ENCODE data around the gene GPR173. TPM values are rescaled to one million over a fixed set of nuclear protein-coding genes. Genes with fewer than 3 reads are reported as not detected.

Gene GPR173
- total and polyA plus RNA-seq, 9 of the 15 experiments (the other 6 are each of a cell fraction or from before 2014, with no cell fraction given) = 0.01 TPM; not detected in 8

DNA sequence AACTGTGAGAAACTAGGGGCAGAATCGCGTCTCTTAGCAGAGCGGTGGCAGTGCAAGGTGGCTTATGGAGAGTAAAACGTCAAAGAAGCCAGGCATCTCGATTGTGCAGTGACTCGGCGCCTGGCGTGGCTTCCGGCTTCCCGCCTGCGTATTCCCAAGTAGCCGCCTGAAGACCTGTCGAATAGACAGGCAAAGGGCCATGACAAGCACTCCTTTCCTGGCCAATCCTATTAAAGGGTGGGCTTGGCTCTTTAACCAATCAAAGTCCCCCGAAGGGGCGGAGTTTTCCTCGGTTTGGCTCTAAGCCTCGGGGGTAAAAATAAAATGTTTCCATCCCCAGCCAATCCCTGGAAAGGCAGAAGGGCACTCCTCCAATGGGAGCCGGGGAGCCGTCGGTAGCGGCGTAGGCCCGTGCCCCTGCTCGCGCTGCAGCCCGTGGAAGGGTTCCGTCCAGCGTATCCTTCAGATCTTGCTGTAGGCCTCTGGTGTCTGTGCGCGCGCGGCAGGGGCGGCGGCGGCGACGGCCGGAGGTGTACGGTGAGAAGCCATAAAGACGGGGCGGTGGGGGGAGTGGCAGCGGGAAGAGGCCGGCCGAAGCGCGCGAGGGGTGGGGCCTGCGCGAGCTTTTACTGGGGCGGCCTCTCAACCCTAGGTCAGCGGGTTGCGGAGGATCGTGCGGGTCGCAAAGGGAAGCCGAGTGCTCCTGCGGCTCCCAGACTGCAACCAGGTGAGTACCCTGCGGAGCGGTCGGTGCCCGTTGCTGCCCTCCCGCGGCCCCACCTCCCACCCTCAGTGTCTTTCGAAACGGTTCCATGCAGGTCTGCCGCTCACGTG is 45.4 kb downstream of the GPR173 start, which contains the start of gene KANTR (continued):
- no peak for TF ChIP-seq MLLT1 (IDR thresholded peaks at IDR 0.05)
- no peak; a peak in 2 of 4 replicates for TF ChIP-seq MAZ (CRISPR knock-in tag; conservative IDR thresholded peaks at IDR 0.05 in 1 of 2, IDR thresholded peaks at IDR 0.05 in 1 of 2)
- TF ChIP-seq, protein P1, sequence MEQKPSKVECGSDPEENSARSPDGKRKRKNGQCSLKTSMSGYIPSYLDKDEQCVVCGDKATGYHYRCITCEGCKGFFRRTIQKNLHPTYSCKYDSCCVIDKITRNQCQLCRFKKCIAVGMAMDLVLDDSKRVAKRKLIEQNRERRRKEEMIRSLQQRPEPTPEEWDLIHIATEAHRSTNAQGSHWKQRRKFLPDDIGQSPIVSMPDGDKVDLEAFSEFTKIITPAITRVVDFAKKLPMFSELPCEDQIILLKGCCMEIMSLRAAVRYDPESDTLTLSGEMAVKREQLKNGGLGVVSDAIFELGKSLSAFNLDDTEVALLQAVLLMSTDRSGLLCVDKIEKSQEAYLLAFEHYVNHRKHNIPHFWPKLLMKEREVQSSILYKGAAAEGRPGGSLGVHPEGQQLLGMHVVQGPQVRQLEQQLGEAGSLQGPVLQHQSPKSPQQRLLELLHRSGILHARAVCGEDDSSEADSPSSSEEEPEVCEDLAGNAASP (IDR thresholded peaks at IDR 0.05) = no peak
- TF ChIP-seq ZBTB43 (CRISPR knock-in tag; IDR thresholded peaks at IDR 0.05) = no peak
- no peak for TF ChIP-seq NR2F6 (CRISPR knock-in tag; IDR thresholded peaks at IDR 0.05)
- TF ChIP-seq SAFB2 (IDR thresholded peaks at IDR 0.05; ENCODE audit: borderline replicate concordance, low read depth, low read length, severe bottlenecking) = no peak
- no peak for TF ChIP-seq ELF2 (CRISPR knock-in tag; IDR thresholded peaks at IDR 0.05)
- no peak for TF ChIP-seq KLF1 (tag; IDR thresholded peaks at IDR 0.05)
- TF ChIP-seq SETDB1 (IDR thresholded peaks at IDR 0.05; ENCODE audit: low read length) = no peak
- no peak for TF ChIP-seq KAT7 (CRISPR knock-in tag; IDR thresholded peaks at IDR 0.05; ENCODE audit: borderline replicate concordance)
- TF ChIP-seq MYC (IDR thresholded peaks at IDR 0.05; ENCODE audit: low read depth, low read length) = no peak
- no peak for TF ChIP-seq MYC (CRISPR knock-in tag; IDR thresholded peaks at IDR 0.05; ENCODE audit: borderline replicate concordance, low read depth)
- TF ChIP-seq SIN3B (IDR thresholded peaks at IDR 0.05; ENCODE audit: low read depth) = no peak
- no peak for TF ChIP-seq ZNF212 (CRISPR knock-in tag; IDR thresholded peaks at IDR 0.05)
- no peak for TF ChIP-seq XRCC4 (IDR thresholded peaks at IDR 0.05; ENCODE audit: extremely low read depth, insufficient read depth, insufficient read length)
- peak; percentile 83 for TF ChIP-seq L3MBTL2 (IDR thresholded peaks at IDR 0.05)
- TF ChIP-seq, protein P2, sequence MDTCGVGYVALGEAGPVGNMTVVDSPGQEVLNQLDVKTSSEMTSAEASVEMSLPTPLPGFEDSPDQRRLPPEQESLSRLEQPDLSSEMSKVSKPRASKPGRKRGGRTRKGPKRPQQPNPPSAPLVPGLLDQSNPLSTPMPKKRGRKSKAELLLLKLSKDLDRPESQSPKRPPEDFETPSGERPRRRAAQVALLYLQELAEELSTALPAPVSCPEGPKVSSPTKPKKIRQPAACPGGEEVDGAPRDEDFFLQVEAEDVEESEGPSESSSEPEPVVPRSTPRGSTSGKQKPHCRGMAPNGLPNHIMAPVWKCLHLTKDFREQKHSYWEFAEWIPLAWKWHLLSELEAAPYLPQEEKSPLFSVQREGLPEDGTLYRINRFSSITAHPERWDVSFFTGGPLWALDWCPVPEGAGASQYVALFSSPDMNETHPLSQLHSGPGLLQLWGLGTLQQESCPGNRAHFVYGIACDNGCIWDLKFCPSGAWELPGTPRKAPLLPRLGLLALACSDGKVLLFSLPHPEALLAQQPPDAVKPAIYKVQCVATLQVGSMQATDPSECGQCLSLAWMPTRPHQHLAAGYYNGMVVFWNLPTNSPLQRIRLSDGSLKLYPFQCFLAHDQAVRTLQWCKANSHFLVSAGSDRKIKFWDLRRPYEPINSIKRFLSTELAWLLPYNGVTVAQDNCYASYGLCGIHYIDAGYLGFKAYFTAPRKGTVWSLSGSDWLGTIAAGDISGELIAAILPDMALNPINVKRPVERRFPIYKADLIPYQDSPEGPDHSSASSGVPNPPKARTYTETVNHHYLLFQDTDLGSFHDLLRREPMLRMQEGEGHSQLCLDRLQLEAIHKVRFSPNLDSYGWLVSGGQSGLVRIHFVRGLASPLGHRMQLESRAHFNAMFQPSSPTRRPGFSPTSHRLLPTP (IDR thresholded peaks at IDR 0.05; ENCODE audit: borderline replicate concordance, extremely low read depth, insufficient read length) = no peak
- TF ChIP-seq, protein P3, sequence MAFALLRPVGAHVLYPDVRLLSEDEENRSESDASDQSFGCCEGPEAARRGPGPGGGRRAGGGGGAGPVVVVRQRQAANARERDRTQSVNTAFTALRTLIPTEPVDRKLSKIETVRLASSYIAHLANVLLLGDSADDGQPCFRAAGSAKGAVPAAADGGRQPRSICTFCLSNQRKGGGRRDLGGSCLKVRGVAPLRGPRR (CRISPR knock-in tag; IDR thresholded peaks at IDR 0.05) = no peak
- TF ChIP-seq KDM5B (IDR thresholded peaks at IDR 0.05; ENCODE audit: insufficient replicate concordance, low read depth, low read length) = peak; percentile 36
- TF ChIP-seq TAL1 (IDR thresholded peaks at IDR 0.05) = no peak
- TF ChIP-seq ZFP1 (CRISPR knock-in tag; IDR thresholded peaks at IDR 0.05) = no peak

Measured in K562 (cell line).